Measurements from ENCODE around the gene NRXN3.

DNA sequence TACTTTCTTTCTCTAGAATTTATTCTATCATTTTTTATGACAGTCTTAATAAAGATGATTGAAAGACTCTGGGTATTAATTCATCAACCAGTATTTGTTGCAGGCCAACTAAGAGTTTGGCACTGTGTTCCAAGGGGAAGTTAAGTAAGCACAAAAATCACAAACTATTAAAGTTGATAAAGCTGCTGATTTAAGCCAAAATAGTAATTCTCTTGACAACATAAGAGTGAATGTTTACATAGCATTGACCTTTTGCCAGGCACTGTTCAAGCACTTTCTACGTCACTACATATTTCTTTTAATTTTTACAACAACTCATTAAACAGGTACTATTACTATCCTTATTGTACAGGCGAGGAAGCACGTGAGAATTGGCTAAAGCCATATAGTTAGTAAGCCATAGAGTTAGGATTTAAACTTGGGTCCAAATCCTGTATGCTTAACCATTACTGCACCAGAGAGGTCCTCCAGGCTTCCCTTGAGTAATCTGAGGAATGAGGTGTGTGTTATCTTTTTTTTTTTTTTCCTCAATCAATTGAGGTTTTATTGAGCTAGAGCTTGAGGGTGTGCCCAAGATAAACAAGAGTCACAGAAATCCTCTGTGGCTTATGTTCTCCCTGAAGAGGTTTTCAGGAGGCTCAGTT, 1031.5 kb downstream of the NRXN3 start:
- TF ChIP-seq, protein P1, sequence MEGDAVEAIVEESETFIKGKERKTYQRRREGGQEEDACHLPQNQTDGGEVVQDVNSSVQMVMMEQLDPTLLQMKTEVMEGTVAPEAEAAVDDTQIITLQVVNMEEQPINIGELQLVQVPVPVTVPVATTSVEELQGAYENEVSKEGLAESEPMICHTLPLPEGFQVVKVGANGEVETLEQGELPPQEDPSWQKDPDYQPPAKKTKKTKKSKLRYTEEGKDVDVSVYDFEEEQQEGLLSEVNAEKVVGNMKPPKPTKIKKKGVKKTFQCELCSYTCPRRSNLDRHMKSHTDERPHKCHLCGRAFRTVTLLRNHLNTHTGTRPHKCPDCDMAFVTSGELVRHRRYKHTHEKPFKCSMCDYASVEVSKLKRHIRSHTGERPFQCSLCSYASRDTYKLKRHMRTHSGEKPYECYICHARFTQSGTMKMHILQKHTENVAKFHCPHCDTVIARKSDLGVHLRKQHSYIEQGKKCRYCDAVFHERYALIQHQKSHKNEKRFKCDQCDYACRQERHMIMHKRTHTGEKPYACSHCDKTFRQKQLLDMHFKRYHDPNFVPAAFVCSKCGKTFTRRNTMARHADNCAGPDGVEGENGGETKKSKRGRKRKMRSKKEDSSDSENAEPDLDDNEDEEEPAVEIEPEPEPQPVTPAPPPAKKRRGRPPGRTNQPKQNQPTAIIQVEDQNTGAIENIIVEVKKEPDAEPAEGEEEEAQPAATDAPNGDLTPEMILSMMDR (conservative IDR thresholded peaks at IDR 0.05; ENCODE audit: low read length) = no peak
- TF ChIP-seq EZH2phosphoT487 (IDR thresholded peaks at IDR 0.05; ENCODE audit: borderline replicate concordance, low read depth, low read length) = no peak
